GM18951 (cell line): Measurements from ENCODE around the gene NWD2.

Source experiments
- POLR2A ChIP-seq: IDR thresholded peaks from 4 replicates; pipeline ENCODE4 v1.6.1; 2011; ENCODE audit warnings: mild to moderate bottlenecking; ENCODE audit not compliant: insufficient read length, insufficient read depth; ENCODE audit errors: extremely low read depth
- in situ Hi-C: fragments of 300-500 bp; cut with MboI; formaldehyde crosslinking; loops from one replicate; pipeline ENCODE4 v1.12.0; 2022; ENCODE audit warnings: low sequenced_read_pairs, mixed read lengths, inconsistent platforms; ENCODE audit not compliant: unreplicated experiment

The NWD2 gene

GRCh38 chr4:37443137-37443536 lies 198.6 kb downstream of the NWD2 start:
- TF ChIP-seq POLR2A, result no peak
- in situ Hi-C loops, result no loop called here

DNA sequence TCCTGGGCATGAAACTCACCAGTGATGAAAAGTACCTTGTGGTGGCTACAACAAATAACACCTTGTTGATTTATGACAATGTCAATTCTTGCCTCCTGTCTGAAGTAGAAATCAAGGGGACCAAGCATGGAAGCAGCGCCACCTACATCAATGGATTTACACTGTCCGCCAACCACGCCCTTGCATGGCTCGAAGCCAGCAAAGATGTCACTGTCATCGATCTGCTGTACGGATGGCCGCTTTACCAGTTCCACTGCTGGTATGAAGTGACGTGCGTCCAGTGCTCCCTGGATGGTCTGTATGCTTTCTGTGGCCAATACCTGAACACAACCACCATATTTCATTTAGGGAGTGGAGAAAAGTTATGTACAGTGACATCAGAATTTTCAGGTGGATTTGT lies 200.5 kb downstream of the NWD2 start:
- in situ Hi-C loops, result no loop called here
- no peak for TF ChIP-seq POLR2A

DNA sequence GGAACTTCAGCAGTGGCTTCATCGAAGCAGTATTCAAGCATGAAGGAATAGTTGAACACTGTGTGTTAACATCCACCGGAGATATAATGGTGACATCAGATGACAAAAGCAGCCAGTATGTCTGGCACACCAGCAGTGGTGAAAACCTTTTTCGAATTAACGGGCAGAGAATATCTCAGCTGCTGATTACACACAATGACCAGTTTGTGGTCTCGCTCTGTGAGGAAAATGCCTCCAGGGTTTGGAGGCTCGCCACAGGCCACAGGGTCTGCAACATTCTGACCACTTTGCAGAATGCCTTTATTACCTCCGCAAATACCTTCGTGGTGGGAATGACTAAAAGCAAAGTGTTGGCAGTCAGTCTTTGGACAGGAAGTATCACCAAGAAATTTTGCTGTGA lies 201.5 kb downstream of the NWD2 start:
- in situ Hi-C loops, result no loop called here

GRCh38 chr4:37447886-37448285 lies 203.3 kb downstream of the NWD2 start:
- TF ChIP-seq POLR2A, result no peak
- in situ Hi-C loops, result no loop called here

More for the DNA sequence above, 201.5 kb downstream of the NWD2 start:
- TF ChIP-seq POLR2A, result no peak

DNA sequence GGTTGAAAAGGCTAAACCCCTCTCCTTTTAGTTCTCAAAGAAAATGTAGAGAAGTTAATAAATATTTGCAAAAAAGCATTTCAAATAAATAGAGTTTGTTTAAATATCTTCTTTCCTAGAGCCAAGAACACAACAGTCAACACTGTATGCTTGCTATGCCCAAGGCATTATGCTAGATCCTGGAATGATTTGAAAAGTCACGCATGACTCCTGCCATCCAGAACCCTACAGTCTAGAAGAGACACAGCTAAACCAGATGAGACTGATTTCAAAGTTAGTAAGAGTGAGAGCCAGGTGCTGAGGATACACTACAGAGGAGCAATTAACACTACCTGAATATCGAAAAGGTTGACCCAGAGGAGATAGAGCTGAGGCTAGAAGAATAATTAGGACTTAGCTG lies 205.8 kb downstream of the NWD2 start:
- no peak for TF ChIP-seq POLR2A
- in situ Hi-C loops, result loop anchor here (10.0 kb wide), 1 partner anchor 114 kb away; no protein-coding TSS in a partner anchor

GRCh38 chr4:37450911-37451310 lies 206.4 kb downstream of the NWD2 start:
- in situ Hi-C loops, result loop anchor here (10.0 kb wide), 1 partner anchor 114 kb away; no protein-coding TSS in a partner anchor
- no peak for TF ChIP-seq POLR2A

GRCh38 chr4:37451656-37452055 lies 207.1 kb downstream of the NWD2 start:
- TF ChIP-seq POLR2A, result no peak
- in situ Hi-C loops, result loop anchor here (10.0 kb wide), 1 partner anchor 113 kb away; no protein-coding TSS in a partner anchor

- TF ChIP-seq POLR2A, result no peak
- in situ Hi-C loops, result loop anchor here (10.0 kb wide), 1 partner anchor 112 kb away; no protein-coding TSS in a partner anchor
Observed at GRCh38 chr4:37452952-37453280, 208.4 kb downstream of the NWD2 start.

GRCh38 chr4:37453281-37453998 lies 208.9 kb downstream of the NWD2 start:
- in situ Hi-C loops, result loop anchor here (10.0 kb wide), 1 partner anchor 111 kb away; no protein-coding TSS in a partner anchor
- TF ChIP-seq POLR2A, result no peak

- in situ Hi-C loops, result loop anchor here (10.0 kb wide), 1 partner anchor 111 kb away; no protein-coding TSS in a partner anchor
- TF ChIP-seq POLR2A, result no peak
Observed at GRCh38 chr4:37453999-37454800, 209.7 kb downstream of the NWD2 start.

DNA sequence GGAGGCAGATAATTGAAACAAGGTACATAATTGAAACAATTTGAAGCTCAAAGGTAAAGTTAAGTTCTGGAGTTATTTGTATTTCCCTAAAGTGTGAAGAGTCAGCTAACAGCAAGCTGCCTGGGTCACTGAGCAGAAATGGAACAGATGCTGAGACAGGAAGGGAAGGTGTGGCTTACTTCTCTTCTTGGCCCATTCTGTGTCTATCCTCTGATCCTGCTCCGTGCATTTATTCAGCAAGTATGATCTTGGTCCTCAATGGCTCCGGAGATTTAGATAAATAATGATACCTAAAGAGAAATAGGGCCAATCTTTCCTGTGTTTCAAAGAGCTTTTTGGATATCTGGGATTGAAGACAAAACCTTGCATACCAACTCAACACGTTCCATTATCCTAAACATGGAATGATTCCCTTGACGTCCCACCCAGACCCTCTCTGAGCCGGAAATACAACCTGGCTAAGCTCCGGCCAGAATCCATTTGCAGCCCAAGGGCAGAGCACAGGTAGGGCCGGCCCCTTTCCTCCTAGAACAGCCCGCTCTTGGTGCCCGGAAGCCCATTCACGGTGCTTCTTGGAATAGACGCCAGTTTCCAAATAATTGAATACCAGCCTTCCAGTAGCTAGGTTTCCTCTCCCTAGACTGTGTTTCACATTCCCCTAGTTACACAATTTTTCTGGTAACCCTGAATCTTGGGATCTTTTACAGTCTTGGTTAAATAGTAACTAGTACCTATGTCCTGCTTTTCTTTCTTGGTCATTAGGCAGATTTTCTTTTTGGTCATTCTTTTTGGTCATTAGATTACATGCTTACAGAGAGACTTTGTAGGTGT lies 211.0 kb downstream of the NWD2 start:
- no peak for TF ChIP-seq POLR2A
- in situ Hi-C loops, result loop anchor here (10.0 kb wide), 1 partner anchor 109 kb away; no protein-coding TSS in a partner anchor

GRCh38 chr4:37461801-37462200 lies 217.3 kb downstream of the NWD2 start:
- TF ChIP-seq POLR2A, result no peak
- in situ Hi-C loops, result no loop called here

DNA sequence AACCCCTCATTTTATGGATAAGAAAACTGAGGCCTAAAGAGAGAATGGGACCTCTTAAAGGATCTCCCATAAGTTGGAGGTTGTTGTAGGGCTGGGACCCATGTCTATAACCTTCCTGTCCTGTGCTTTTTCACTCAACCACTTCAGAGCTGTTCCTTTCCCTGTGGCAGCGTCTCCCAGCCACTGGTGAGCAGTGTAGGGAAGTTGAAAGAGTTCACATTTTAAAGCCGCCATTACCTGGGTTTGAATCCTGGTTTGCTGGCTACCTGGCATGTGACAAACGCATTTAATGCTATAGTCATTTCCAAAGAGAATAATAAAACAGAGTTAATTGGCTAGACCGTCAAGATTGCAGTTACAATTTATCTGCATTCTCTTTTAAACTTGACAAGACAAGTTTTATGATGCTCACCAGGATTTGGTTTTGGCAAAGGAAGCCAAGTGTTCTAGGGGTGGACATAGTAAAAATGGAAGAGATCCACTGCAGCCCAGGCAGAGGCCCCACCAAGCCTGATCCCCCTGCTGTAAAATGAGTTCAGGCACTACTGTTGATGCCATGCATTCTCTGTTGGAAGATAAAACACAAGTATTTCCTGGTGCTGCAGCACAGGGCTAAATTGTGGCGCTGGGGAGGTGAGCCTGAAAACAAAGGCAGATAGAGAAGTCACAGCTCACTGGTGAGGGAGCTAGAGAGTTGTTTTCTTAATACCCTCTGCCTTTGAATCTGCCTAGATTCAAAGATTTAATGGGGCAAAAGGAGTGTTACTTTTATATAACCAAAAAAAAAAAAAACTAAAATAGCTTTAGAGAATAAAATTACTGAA lies 218.7 kb downstream of the NWD2 start:
- in situ Hi-C loops, result no loop called here
- no peak for TF ChIP-seq POLR2A
